GM12878 (cell line): ENCODE results near the gene ARSI. TPM values are rescaled to one million over a fixed set of nuclear protein-coding genes. Genes with fewer than 3 reads are reported as not detected.

Experiments
- CBFB ChIP-seq: IDR thresholded peaks from 2 replicates; pipeline ENCODE4 v1.6.1; 2016; ENCODE audit warnings: antibody characterized with exemption, low read depth
- DPF2 ChIP-seq: fragments of 450-650 bp; IDR thresholded peaks from 2 replicates; pipeline ENCODE4 v1.6.1; 2017; ENCODE audit warnings: mild to moderate bottlenecking
- E2F8 ChIP-seq: fragments of 450-650 bp; IDR thresholded peaks from 2 replicates; pipeline ENCODE4 v1.6.1; 2018; ENCODE audit warnings: mild to moderate bottlenecking, low read depth, moderate library complexity; ENCODE audit not compliant: partially characterized antibody
- KLF5 ChIP-seq: fragments of 450-650 bp; IDR thresholded peaks from 2 replicates; pipeline ENCODE4 v1.6.1; 2014; ENCODE audit warnings: mild to moderate bottlenecking; ENCODE audit not compliant: partially characterized antibody
- NKRF ChIP-seq: fragments of 450-650 bp; conservative IDR thresholded peaks from 2 replicates; pipeline ENCODE4 v1.6.1; 2017; ENCODE audit warnings: mild to moderate bottlenecking, moderate library complexity
- POU2F2 ChIP-seq: IDR thresholded peaks from 3 replicates; pipeline ENCODE4 v1.6.1; 2011; ENCODE audit warnings: low read depth, mild to moderate bottlenecking, low read length, borderline replicate concordance
- RAD21 ChIP-seq: IDR thresholded peaks from 2 replicates; pipeline ENCODE4 v1.6.1; 2011; ENCODE audit warnings: mild to moderate bottlenecking, low read depth, low read length, moderate library complexity; ENCODE audit not compliant: insufficient read depth
- RELA ChIP-seq: fragments of 450-650 bp; IDR thresholded peaks from 2 replicates; pipeline ENCODE4 v1.8.0; 2014; ENCODE audit warnings: borderline replicate concordance; ENCODE audit not compliant: partially characterized antibody
- SMAD1 ChIP-seq: fragments of 450-650 bp; IDR thresholded peaks from 2 replicates; pipeline ENCODE4 v1.6.1; 2018; ENCODE audit warnings: mild to moderate bottlenecking, low read depth; ENCODE audit not compliant: partially characterized antibody
- SRF ChIP-seq, 2 experiments: IDR thresholded peaks; 2 replicates each; pipeline ENCODE4 v1.6.1; 2011; ENCODE audit warnings: low read depth in 2 of 2, low read length in 2 of 2, mild to moderate bottlenecking in 1 of 2, moderate library complexity in 1 of 2
- USF2 ChIP-seq: IDR thresholded peaks from 2 replicates; pipeline ENCODE4 v1.6.1; 2011; ENCODE audit warnings: low read depth, low read length, improper control_type of control experiment, borderline replicate concordance
- YBX1 ChIP-seq: fragments of 450-650 bp; IDR thresholded peaks from 2 replicates; pipeline ENCODE4 v1.6.1; 2016; ENCODE audit warnings: antibody characterized with exemption
- polyA plus RNA-seq, 11 experiments: library from polyadenylated mRNA; depleted of rRNA in 4 of 11; unstranded in 6 of 11; stranded (reverse) in 5 of 11; fragments of >200 nt; fragmentation: Nextera tagmentation in 4 of 11; fragmentation: Illumina TruSeq in 1 of 11; extraction: Ambion mirVana in 4 of 11; extraction: Trizol in 1 of 11; gene quantifications; 1 replicate in 1 of 11; 2 replicates in 10 of 11; pipeline versions ENCODE4 v1.2.1 to v1.2.3, GENCODE V29; 2011 to 2016; ENCODE audit warnings: inconsistent platforms in 2 of 11, missing spikeins in 2 of 11, low read depth in 1 of 11
- total RNA-seq, 4 experiments: library from RNA; depleted of rRNA in 3 of 4; stranded (reverse); fragments of >200 nt in 3 of 4; fragmentation: Illumina TruSeq in 1 of 4; extraction: Trizol in 1 of 4; gene quantifications; 2 replicates each; pipeline versions ENCODE4 v1.2.1 to v1.2.3, GENCODE V29; 2013 to 2021

Gene ARSI
- total and polyA plus RNA-seq, 10 of the 15 experiments (the other 5 are each of a cell fraction or from before 2014, with no cell fraction given), result not detected

GRCh38 chr5:150291388-150292385, 11.0 kb downstream of the ARSI start (continued):
- TF ChIP-seq SRF (IDR thresholded peaks at IDR 0.05; ENCODE audit: low read depth in 2 of 2, low read length in 2 of 2), result no peak
- TF ChIP-seq KLF5, result no peak
- TF ChIP-seq RAD21, result no peak
- no peak for TF ChIP-seq USF2
- TF ChIP-seq RELA, result no peak
- no peak for TF ChIP-seq DPF2
- TF ChIP-seq E2F8, result no peak
- TF ChIP-seq SMAD1, result no peak
- TF ChIP-seq CBFB, result no peak
- TF ChIP-seq YBX1, result no peak
- no peak for TF ChIP-seq POU2F2
- TF ChIP-seq NKRF, result no peak
